ENCODE data around the gene GPX2.
A peak's percentile ranks its signal among the peaks of the same experiment; 100 is the strongest.
"Not testable (repeated sequence)": the region's sequence is repeated elsewhere in the genome, so short reads cannot be mapped to it uniquely, and the experiment has no call there.

GPX2 gene

DNA sequence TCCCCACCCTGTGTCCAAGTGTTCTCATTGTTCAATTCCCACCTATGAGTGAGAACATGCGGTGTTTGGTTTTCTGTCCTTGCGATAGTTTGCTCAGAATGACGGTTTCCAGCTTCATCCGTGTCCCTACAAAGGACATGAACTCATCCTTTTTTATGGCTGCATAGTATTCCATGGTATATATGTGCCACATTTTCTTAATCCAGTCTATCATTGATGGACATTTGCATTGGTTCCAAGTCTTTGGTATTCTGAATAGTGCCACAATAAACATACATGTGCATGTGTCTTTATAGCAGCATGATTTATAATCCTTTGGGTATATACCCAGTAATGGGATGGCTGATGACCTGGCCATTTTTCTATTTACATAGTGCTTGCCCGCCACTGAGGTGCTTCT is 29.1 kb downstream of the GPX2 start:
- DNase-seq (ENCODE audit: low spot score) = not testable (repeated sequence)

DNA sequence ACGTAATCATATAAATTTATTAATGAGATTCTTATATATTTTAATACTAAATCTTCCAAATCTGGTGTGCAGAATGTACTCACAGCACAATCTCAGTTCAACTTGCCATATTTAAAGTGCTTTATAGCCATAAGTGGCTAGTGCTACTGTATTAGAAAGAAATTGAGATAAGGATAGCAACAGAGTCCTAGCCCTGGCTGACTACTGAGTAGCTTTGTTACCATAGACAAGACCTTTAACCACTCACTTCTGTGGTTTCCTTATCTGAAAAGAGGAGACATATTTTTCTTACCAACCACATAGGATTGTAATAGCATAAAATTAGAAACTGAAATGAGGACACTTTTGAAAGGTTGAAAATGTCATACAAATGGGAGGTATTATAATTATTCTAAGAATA is 30.3 kb downstream of the GPX2 start:
- no peak for DNase-seq (ENCODE audit: low spot score)

DNA sequence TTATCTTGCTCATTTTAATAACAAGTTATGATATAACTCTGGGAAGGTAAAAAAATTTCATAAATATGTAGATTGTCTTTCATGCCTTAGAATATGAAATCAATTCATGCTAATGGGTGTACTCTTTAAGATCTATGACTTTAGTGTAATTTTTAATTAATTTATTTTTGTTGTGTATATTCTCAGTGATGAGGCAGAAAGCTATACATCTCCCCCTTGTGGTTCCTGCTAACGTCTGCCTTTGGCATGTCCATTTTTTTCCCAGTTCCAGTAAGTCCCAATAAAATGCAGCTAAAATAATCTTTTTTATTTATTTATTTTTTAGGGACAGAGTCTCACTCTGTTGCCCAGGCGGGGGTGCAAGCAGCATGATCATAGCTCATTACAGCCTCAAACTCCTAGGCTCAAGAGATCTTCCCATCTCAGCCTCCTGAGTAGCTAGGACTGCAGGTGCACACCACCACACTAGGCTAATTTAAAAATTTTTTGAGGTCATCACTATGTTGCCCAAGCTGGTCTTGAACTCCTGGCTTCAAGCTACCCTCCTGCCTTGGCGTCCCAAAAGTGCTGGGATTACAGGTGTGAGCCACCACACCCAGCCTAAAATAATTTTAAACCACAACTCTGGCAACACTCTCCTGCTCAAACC is 31.6 kb downstream of the GPX2 start:
- peak; percentile 48 for DNase-seq (ENCODE audit: low spot score)

DNA sequence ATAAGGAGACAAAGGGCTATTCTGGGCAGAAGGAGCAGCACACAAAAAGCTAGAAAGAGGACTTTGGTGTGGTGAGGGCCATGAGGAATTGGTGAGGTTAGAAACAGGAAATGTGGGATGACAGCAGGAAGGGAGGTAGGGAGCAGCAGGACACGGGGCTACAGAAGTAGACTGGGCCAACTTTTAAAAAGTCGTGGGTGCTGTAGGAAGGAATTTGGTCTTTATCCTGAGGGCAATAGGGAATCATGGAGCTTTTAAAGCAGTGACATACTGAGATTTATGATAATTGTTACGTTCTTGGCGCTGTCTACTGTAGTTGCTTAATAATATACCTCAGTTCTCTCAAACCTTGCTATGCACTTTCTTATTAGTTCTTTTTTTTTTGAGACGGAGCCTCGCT is 36.5 kb downstream of the GPX2 start:
- no peak for DNase-seq (ENCODE audit: low spot score)

DNA sequence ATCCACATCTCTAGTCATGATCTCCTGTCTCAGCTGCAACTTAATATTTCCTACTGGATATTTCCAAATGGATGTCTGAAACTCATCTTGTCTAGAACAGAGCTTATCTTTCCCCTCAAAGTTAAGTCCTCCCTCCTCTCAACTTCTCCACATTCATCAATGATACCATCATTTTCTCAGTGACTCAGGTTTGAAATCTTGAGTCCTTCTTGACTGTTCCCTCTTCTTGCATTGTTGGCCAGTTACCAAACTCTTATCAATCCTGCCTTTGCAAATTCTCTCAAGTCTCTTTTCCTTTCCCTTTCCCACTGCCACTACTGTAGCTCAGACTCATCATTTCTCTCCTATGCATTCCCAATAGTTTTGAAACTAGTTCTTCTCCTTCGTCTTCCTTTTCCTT is 42.6 kb downstream of the GPX2 start:
- DNase-seq (ENCODE audit: low spot score) = no peak

DNA sequence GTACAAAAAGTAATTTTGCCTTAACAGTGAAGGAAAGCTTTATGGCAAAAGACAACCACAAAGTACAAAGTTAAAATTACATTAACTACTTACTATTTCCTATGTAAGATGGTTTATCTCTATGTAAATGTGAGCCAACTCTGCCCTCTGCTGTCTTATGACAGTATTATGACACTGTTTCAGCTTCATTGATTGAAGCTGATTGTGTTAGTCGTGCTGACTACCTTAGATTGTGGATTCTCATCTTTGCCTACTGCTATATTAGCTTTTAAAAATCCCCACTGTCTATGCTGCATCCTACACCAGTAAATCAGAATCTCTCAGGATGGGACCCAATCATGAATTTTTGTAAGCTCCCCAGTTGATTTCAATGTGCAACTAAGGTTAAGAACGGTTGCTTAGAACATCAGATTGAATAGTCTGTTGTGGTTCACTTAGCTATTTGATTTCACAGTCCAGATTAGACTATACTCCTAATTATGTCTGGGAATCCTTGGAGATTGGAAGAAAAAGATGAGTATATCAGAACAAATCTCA is 50.6 kb downstream of the GPX2 start:
- peak; percentile 61 for DNase-seq (ENCODE audit: low spot score)

DNA sequence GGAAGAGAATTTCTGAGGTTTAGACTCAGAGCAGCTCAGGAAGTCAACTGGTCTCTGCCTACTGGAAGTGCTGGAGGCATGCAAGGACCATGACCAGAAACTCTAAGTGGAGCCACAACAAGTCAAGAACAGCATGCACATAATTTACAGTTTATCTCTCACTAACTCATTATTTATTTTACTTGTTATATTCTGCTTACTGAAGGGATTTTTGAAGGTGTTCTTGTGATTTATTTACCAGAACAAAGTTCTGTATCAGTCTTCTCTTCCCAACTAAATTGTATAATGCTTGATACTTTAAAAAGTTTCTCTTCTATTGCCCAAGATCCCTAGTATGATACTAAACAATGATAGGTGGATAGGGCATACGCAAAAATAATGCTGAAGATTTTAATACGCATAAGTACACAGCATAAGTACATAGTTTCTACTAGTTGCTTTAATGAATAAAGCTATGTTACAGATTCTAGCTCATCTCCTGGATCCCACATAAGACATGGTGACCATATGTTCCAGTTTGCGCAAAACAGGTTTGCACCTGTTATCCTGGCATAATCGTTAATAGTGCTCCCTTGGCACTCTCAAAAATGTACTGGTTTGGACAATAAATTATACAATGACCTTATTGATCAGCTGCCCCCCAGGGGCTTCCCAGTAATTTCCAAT is 51.2 kb downstream of the GPX2 start:
- no peak for DNase-seq (ENCODE audit: low spot score)

DNA sequence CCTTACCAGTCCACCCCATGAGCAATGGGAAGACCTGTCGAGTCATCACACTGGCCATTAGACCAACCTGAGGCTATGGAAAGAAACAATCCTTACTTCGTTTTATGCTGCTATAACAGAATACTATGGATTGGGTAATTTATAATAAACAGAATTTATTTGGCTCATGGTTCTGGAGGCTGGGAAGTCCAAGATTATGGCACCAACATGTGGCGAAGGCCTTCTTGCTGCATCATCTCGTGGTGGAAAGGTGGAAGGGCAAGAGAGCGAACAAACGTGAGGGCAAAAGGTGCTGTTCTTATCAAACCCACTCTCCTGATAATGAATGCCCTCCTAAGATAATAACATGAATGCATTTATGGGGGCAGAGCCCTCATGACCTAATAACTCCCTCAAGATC is 53.2 kb downstream of the GPX2 start:
- DNase-seq (ENCODE audit: low spot score) = no peak
